ENCODE measurements around the gene RAD51C. TPM values are rescaled to one million over a fixed set of nuclear protein-coding genes. Genes with fewer than 3 reads are reported as not detected.
A peak's percentile ranks its signal among the peaks of the same experiment; 100 is the strongest.

RAD51C gene
- total RNA-seq, 1 donor from 2014 or later = 67.6 TPM

GRCh38 chr17:58756246-58757161, 64.1 kb downstream of the RAD51C start:
- peaks cover 11% of the 10 kb centered on the region for H3K4me1 ChIP-seq
- H3K4me3 ChIP-seq = peak overlapping the region; percentile 98
- H3K36me3 ChIP-seq = no peaks in the 10 kb centered on the region
- peak overlapping the region; percentile 78 for H2AFZ ChIP-seq (replicated peaks)
- H3K9ac ChIP-seq = peak overlapping the region; percentile 43
- peaks cover 28% of the 10 kb centered on the region for H3K79me2 ChIP-seq (ENCODE audit: low read depth)
- H3F3A ChIP-seq (ENCODE audit: low read depth) = peaks cover 30% of the 10 kb centered on the region
- Mint-ChIP-seq H3K4me3 (peak overlapping the region; percentile 100), H3K27ac (peak overlapping the region; percentile 98), H3K9me3 (no peaks in the 10 kb centered on the region), H3K27me3 (ENCODE audit: insufficient read depth, low read depth) (peaks cover 2% of the 10 kb centered on the region), H3K36me3 (peaks cover 9% of the 10 kb centered on the region), H3K4me1 (peaks cover 23% of the 10 kb centered on the region)
- peaks cover 27% of the 10 kb centered on the region for H3K27me3 ChIP-seq
- TF ChIP-seq CTCF (IDR thresholded peaks at IDR 0.05) (no peak), EZH2 (IDR thresholded peaks at IDR 0.05) (no peak), EZH2phosphoT487 (IDR thresholded peaks at IDR 0.05) (no peak)
- peak overlapping the region; percentile 99 for H3K4me2 ChIP-seq
- no peak overlapping the region for H3K27ac ChIP-seq
- H4K20me1 ChIP-seq (ENCODE audit: low read depth) = peaks cover 21% of the 10 kb centered on the region
- DNase-seq (ENCODE audit: low spot score) = peak; percentile 61
- H3K9me3 ChIP-seq (ENCODE audit: low read depth) = no peaks in the 10 kb centered on the region

GRCh38 chr17:58757162-58757613, 64.8 kb downstream of the RAD51C start:
- peaks cover 28% of the 10 kb centered on the region for H3K79me2 ChIP-seq (ENCODE audit: low read depth)
- no peaks in the 10 kb centered on the region for H3K9me3 Mint-ChIP-seq
- H3K4me3 Mint-ChIP-seq = peak overlapping the region; percentile 100
- no peak for DNase-seq (ENCODE audit: low spot score)
- peak overlapping the region; percentile 98 for H3K4me3 ChIP-seq
- peak overlapping the region; percentile 99 for H3K4me2 ChIP-seq
- peaks cover 11% of the 10 kb centered on the region for H3K4me1 ChIP-seq
- peak overlapping the region; percentile 43 for H3K9ac ChIP-seq
- peaks cover 27% of the 10 kb centered on the region for H3K27me3 ChIP-seq
- TF ChIP-seq CTCF (IDR thresholded peaks at IDR 0.05) (no peak), EZH2phosphoT487 (IDR thresholded peaks at IDR 0.05) (no peak), EZH2 (IDR thresholded peaks at IDR 0.05) (no peak)
- no peak overlapping the region for H3K27ac ChIP-seq
- H3K4me1 Mint-ChIP-seq = peaks cover 23% of the 10 kb centered on the region
- peak overlapping the region; percentile 78 for H2AFZ ChIP-seq (replicated peaks)
- H3K9me3 ChIP-seq (ENCODE audit: low read depth) = no peaks in the 10 kb centered on the region
- H3K36me3 Mint-ChIP-seq = peaks cover 16% of the 10 kb centered on the region
- H3F3A ChIP-seq (ENCODE audit: low read depth) = peaks cover 30% of the 10 kb centered on the region
- H4K20me1 ChIP-seq (ENCODE audit: low read depth) = peaks cover 21% of the 10 kb centered on the region
- H3K36me3 ChIP-seq = no peaks in the 10 kb centered on the region
- H3K27me3 Mint-ChIP-seq (ENCODE audit: insufficient read depth, low read depth) = peaks cover 2% of the 10 kb centered on the region
- H3K27ac Mint-ChIP-seq = no peak overlapping the region

- H3K36me3 Mint-ChIP-seq = peaks cover 16% of the 10 kb centered on the region
- H4K20me1 ChIP-seq (ENCODE audit: low read depth) = peaks cover 21% of the 10 kb centered on the region
- H3K4me1 ChIP-seq = peaks cover 11% of the 10 kb centered on the region
- H3F3A ChIP-seq (ENCODE audit: low read depth) = peaks cover 30% of the 10 kb centered on the region
- H3K9me3 ChIP-seq (ENCODE audit: low read depth) = no peaks in the 10 kb centered on the region
- H3K4me3 ChIP-seq = no peak overlapping the region
- H3K27me3 Mint-ChIP-seq (ENCODE audit: insufficient read depth, low read depth) = peaks cover 2% of the 10 kb centered on the region
- H3K79me2 ChIP-seq (ENCODE audit: low read depth) = peaks cover 31% of the 10 kb centered on the region
- H3K27me3 ChIP-seq = peaks cover 18% of the 10 kb centered on the region
- no peak overlapping the region for H3K9ac ChIP-seq
- DNase-seq (ENCODE audit: low spot score) = no peak
- H2AFZ ChIP-seq (replicated peaks) = no peak overlapping the region
- H3K4me2 ChIP-seq = no peak overlapping the region
- no peak overlapping the region for H3K4me3 Mint-ChIP-seq
- peaks cover 23% of the 10 kb centered on the region for H3K4me1 Mint-ChIP-seq
- TF ChIP-seq EZH2phosphoT487 (IDR thresholded peaks at IDR 0.05) (no peak), EZH2 (IDR thresholded peaks at IDR 0.05) (no peak), CTCF (IDR thresholded peaks at IDR 0.05) (no peak)
- H3K27ac Mint-ChIP-seq = no peak overlapping the region
- no peak overlapping the region for H3K27ac ChIP-seq
- H3K9me3 Mint-ChIP-seq = no peaks in the 10 kb centered on the region
- H3K36me3 ChIP-seq = no peaks in the 10 kb centered on the region
These were observed 66.5 kb downstream of the RAD51C start for GRCh38 chr17:58758890-58759289.

Measured in neural progenitor cell (in vitro differentiated cells).